NOMO-1 treated with dmso at 0.1 percent for 144 hours (cell line): Measurements from ENCODE around the gene ITIH5.

Experiments
- DNase-seq: peaks from one replicate; lab custom pipeline; 2025; ENCODE audit not compliant: unreplicated experiment; lab: John Stamatoyannopoulos, UW

Gene ITIH5

GRCh38 chr10:7587865-7588188 lies 78.9 kb downstream of the ITIH5 start:
- no peak for DNase-seq

- DNase-seq = no peak
Observed at GRCh38 chr10:7587168-7587864, 79.5 kb downstream of the ITIH5 start.

GRCh38 chr10:7585228-7585627 lies 81.5 kb downstream of the ITIH5 start:
- no peak for DNase-seq

- no peak for DNase-seq
Observed at GRCh38 chr10:7583626-7584025, 83.1 kb downstream of the ITIH5 start.

- no peak for DNase-seq
Observed at GRCh38 chr10:7580520-7580919, 86.2 kb downstream of the ITIH5 start.

GRCh38 chr10:7579681-7580080 lies 87.1 kb downstream of the ITIH5 start:
- DNase-seq = no peak

- DNase-seq = no peak
Observed at GRCh38 chr10:7577579-7577978, 89.2 kb downstream of the ITIH5 start.

- no peak for DNase-seq
Observed at GRCh38 chr10:7577176-7577575, 89.6 kb downstream of the ITIH5 start.

- DNase-seq = no peak
Observed at GRCh38 chr10:7576340-7576739, 90.4 kb downstream of the ITIH5 start.

GRCh38 chr10:7572391-7572790 lies 94.4 kb downstream of the ITIH5 start:
- no peak for DNase-seq

GRCh38 chr10:7571981-7572380 lies 94.8 kb downstream of the ITIH5 start:
- no peak for DNase-seq

GRCh38 chr10:7567911-7568620 lies 98.7 kb downstream of the ITIH5 start:
- DNase-seq = no peak

- no peak for DNase-seq
Observed at GRCh38 chr10:7566891-7567290, 99.9 kb downstream of the ITIH5 start.

- no peak for DNase-seq
Observed at GRCh38 chr10:7565871-7566270, 100.9 kb downstream of the ITIH5 start.

GRCh38 chr10:7563770-7564169 lies 103.0 kb downstream of the ITIH5 start:
- DNase-seq = no peak

- DNase-seq = no peak
Observed at GRCh38 chr10:7563368-7563767, 103.4 kb downstream of the ITIH5 start.

- DNase-seq = no peak
Observed at GRCh38 chr10:7561985-7562384, 104.8 kb downstream of the ITIH5 start.

- no peak for DNase-seq
Observed at GRCh38 chr10:7561216-7561893, 105.4 kb downstream of the ITIH5 start.

- DNase-seq = no peak
Observed at GRCh38 chr10:7560519-7560918, 106.2 kb downstream of the ITIH5 start.

GRCh38 chr10:7559386-7559785 lies 107.4 kb downstream of the ITIH5 start:
- DNase-seq = no peak

- no peak for DNase-seq
Observed at GRCh38 chr10:7558036-7558435, 108.7 kb downstream of the ITIH5 start.

GRCh38 chr10:7553531-7553930 lies 113.2 kb downstream of the ITIH5 start:
- DNase-seq = no peak
